ENCODE measurements around the gene IPO8.
"Not testable (repeated sequence)": the region's sequence is repeated elsewhere in the genome, so short reads cannot be mapped to it uniquely, and the experiment has no call there.

The IPO8 gene

DNA sequence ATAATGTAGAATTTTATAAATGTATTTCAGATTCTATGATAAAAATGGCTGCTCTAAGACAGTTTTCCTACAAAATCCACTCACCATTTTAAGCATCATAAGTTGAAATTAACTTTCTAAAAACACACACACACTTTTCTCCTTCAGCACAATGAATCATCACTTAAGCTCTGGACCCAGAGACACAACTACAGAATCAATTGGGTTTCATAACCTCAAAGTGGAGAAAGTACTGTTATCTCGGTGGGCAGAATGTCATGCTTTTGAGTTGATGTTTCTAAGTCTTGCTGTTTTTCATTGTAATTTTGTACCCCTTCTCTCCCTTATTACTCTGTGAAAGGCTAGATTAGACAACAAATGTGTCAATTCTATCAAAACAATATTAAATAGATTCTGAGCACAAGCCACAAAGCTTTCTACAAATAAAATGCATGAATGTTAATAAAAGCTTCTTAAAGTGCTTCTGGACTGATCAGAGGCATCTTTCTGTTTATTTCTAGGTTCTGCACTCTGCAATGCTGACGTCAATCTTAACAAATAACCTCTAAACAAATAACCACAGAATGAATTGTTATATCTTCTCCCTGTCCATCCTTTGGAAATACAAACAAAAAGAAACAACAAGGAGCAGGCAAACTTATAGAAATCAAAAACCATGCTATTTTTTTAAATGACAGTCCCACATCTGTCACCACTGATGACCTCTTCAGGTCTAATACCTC is 8.2 kb downstream of the IPO8 start:
- no peak for DNase-seq

DNA sequence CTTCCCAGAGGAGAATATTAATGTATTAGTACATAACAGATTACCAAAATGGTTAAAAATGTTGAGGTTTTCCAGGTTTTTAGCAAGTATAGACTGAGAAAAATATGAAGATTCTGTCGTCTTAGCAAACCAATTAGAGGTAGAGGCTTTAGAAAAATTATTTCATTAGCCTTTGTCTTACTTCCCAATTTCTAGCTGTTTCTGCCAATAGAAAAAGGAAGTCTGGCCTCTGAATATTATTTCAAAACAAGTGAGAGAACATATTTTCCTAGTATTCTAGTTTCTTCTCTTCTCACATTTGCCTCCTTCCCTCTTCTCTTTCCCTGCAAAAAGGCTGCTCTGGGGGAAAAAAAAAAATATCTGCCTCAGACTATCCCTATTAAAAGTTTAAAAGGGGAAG is 16.4 kb downstream of the IPO8 start:
- DNase-seq, result no peak

DNA sequence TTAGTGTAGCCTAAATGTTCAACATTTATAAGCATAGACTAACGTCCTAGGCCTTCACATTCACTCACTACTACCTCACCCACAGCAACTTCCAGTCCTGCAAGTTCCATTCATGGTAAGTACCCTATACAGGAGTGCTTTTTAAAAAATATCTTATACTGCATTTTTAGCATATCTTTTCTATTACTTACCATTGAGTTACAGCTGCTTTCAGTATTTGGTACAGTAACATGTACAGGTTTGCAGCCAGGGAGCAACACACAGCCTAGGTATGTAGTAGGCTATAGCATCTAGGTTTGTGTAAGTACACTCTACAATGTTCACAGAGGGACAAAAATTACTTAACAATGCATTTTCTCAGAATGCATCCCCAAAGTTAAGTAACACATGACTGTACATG is 17.4 kb downstream of the IPO8 start:
- no peak for DNase-seq

DNA sequence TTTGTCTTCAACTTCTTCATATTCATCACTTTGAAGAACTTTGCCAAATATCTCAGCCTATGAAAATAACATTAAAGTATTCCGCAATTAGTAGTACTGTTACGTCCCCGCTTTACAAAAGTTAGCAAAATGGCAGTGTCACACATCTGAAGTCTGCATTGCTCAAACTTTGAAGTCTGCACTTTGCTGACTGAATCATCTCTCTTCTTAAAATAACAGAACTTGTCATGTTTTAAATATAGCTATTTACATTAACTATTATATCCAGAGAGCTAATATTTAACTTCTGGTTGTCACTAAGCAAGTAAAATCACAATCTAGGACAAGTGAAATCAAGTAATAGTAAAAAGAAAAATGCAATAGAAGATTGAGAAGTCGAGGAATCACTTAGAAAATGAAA is 34.5 kb downstream of the IPO8 start:
- no peak for DNase-seq

DNA sequence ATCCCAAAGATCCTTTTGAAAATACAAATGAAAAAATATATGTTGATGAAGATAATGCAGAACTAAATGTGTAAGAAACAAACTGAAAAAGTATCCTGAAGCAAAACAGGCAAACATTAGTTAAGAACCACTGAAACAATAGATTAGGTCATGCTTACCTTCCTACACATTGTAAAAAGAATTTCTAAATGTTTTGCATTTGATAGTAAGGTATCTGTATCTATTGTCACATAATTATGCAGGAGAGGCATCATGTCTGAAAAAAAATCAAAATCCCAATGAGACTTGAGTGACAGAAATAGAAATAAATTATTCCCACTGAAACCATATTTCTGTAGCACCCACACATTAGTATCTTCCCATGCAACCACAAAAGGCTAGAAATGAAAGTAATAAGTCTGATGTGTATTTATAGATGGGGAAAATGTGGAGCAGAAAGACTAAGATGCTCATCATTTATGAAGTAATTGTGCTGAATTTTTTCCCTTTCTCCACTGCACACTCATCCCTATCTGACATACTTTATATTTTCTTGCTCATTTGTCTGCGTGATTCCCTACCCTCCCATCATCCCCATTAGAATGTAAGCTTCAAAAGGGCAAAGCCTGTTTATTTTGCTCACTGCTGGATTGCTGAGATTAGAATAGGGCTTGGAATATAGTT is 43.5 kb downstream of the IPO8 start:
- no peak for DNase-seq

DNA sequence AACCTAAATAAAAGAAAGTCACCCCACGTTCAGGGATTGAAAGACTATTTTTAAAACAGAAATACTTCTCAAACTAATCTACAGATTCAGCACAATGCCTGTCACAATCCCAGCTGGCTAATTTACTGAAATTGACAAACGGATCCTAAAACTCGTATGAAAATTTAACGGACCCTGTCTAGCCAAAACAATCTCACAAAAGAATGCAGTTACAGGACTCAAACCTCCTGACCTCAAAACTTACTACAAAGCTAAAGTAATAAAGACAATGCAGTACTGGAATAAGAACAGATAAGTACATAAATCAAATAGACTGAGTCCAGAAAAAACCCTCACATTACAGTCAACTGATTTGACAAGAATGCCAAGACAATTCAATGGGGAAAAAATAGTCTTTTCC is 48.8 kb downstream of the IPO8 start:
- DNase-seq, result no peak

DNA sequence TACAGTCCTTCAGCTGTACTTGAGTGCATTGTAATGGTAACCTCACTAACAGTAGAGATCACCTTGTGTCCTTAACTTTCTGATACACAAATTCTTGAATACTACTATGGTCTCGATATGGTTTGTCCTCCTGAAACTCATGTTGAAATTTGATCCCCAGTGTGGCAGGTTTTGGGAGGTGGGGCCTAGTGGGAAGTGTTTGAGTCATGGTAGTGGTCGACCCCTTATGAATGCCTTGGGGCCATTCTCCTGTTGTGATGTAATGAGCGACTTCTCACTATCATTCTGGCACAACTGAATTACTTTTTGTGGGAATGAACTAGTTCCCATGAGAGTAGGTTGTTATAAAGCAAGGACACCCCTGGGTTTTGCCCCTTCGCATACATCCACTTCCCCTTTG is 52.3 kb downstream of the IPO8 start:
- DNase-seq, result no peak

DNA sequence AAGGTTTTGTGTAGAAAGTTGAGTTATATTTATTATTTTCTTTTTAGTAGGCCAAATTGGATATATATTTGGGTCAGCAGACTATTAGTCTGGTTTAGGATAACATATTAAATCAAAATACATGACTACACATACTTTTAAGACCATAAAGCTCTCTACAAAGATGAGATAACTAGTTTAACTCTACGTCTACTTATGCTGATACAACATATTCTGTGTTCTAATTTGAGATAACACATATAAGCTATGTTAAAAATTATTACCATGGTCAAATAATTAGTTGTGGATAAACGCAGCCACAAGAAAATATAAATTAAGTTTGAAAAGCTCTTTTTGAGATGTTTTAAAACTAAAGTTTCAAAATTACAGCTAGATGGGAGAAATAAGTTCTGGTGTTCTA is 55.3 kb downstream of the IPO8 start:
- DNase-seq, result no peak

DNA sequence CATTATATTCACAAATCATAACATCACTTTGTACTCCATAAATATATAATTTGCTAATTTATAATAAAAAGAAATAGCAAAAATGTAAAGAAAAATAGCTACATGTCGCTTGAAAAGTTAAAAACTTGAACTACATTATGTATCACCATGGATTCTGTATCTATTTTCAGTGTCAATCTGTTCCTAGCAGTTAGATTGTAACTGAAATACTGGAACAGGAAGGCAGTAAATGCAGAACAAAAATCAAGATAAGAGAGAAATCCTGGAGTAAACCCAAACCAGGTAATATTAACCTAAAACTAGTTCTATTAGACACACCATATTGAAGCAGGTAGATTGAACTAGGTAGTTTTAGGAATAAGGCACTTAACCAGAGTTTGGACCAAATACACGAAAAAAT is 60.3 kb downstream of the IPO8 start:
- DNase-seq, result no peak

DNA sequence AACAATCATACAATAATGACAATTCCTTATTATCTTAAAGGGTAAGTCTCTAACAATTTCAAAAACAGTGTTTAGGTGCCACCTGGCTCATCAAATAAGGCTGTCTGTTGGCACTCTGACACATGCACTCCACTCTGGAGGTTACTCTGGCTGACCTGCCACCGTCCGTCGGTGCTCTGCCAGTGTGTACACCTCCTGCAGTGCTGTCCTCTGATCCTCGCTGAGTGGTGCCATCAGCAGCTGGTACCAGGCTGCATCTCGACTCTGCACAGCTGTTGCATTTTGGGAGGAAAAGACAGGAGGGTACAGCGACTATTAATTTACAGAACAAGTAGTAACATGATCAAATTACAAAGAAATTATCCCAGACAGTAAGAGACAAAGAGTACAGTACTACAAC is 63.9 kb downstream of the IPO8 start:
- no peak for DNase-seq

DNA sequence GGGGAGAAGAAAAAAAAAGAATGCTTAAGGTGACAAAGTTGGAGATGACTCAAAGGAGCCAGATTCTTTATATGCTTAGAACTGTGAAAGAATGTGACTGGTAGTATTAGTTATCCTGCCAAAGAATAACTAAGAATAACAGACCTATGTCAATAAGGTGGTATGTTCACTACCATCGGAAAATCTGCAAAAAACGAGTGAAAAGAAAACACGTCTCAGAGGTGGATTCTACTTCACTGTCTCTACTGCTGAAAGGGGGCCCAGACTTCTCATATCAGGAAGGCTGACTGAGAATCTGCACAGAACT is 64.7 kb downstream of the IPO8 start:
- DNase-seq, result no peak

DNA sequence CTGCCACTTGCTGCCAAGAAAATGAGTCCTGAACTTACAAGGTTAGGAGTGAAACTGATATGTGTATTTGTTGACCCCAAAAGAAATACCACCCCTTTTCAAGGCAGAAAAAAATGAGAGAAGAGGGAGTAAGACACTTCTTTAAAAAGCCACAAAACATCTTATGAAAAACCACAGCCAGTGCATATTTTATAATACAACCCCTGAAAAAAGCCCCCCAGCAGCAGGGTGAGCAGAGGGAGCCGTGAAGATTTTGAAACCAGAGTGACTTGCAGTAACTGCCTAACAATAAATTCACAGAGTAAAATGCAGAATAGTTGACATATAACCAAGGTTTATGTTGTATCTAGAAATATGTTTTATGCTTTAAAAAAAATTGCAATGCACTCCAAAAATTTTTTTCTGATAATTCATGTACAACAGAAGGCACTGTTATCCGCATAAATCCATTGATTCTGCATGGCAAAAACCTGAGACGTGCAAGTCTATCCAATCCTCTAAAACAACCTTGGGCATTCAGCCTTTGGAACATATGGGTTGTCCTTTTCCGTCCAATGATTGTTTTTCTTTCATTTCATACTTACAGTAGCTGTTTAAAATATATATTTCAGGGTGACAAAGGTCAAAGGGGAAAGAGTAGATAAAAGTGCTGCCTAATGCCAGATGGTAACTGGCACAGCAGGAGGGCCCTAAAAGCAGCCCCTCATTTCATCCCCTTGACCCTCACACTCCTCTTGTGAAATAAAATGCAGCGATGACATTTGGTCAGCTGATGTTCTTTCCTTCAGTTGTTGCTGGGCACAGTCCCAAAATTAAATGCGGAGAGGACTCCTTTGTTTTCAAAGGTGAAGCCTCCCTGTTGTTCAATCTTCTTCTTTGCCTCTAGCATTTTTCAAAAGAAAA is 65.3 kb downstream of the IPO8 start:
- no peak for DNase-seq

DNA sequence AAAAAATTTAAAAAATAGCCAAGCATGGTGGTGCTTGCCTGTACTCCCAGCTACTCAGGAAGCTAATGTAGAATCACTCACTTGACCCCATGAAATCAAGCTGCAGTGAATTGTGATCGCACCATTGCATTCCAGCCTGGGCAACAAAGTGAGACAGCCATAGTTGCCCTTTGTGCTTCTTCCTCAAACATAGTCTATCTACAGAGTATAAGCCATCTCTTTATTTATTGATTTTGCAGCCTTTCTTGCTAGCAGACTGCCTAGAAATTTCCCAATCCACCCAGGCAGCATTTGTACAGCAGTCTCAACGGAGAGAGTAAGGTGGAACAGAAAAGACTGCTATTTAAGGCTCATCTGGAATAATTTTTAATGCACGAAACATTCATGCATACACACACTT is 68.8 kb downstream of the IPO8 start:
- no peak for DNase-seq

DNA sequence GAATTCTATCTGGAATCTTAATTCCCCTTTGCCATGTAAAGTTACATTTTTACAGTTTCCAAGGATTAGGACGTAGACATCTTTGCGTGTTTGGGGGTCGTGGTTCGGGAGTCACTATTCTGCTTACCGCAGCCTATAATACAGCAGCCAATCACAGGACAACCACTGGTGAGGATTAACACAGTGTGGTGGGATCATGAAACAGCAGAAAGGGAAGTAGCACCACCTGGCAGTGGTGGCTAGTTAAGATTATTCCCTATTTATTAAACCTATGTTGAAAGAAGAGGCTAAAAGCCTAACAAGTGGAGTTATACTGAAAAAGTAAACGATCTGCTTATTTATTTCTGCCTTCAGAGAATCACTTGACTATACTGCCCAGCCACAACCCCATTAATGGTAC is 71.7 kb downstream of the IPO8 start:
- DNase-seq, result no peak

DNA sequence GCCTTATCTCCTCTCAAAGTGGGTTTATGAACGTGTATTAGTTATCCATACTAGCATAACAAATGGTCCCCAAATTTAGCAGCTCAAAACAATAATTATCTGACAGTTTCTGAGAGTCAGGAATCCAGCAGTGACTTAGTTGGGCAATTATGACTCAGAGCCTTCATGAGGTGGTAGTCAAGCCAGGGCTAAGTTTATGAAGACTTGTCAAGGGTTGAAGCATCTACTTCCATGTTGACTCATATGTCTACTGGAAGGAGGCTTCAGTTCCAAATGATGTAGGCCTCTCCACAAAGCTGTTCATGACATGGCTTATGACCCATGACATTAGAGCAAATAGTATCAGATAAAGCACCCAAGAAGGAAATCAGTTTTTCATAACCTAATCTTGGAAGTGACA is 73.2 kb downstream of the IPO8 start:
- no peak for DNase-seq

DNA sequence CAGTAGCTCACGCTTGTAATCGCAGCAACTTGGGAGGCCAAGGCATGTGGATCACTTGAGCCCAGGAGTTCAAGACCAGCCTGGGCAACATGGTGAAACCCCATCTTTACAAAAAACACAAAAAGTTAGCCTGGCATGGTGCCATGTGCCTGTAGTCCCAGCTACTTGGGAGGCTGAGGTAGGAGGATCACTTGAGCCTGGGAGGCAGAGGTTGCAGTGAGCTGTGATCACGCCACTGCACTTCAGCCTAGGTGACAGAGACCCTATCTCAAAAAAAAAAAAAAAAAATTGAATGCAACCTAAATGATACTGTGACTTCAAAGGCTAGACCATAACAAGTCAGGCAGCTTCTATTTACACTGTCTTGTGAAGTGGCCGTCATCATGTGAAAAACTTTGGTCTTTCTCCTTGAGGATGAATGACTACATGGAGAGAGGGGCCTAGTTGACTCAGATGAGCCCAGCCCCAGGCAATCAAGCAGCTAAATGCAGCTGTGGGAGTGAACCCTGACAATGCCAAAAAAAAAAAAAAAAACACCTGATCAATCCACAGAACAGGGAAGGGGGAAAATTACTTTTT is 73.9 kb downstream of the IPO8 start:
- not testable (repeated sequence) for DNase-seq

DNA sequence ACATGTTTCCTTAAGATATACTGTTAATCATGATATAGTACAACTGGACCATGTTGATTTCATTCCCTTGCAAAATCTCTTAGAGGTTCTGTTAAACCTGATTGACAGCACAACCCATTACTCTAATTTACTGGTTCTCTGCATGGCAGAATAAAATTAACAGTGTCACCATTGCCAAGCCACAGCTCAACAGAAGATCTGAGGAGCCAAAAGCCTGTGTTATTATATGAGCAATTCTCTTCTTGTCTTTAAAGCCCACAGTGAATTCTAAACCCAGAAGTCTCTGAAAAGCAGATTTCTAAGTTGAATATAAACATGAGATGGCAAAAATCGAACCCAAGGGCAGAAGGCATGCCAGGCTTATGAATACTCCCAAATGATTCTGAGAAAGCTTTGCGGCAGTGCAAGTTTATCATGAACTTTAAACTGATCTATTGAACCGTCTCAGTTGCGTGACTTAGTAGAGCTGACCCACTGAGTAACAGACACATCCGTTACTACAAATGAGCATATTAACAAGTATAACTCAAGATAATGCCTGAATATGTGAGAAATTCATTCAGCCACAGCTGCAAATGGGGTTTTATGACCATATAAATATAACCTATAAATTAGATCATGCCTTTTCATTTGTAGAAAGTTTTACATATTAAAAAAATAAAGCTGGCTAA is 78.2 kb downstream of the IPO8 start:
- DNase-seq, result no peak

DNA sequence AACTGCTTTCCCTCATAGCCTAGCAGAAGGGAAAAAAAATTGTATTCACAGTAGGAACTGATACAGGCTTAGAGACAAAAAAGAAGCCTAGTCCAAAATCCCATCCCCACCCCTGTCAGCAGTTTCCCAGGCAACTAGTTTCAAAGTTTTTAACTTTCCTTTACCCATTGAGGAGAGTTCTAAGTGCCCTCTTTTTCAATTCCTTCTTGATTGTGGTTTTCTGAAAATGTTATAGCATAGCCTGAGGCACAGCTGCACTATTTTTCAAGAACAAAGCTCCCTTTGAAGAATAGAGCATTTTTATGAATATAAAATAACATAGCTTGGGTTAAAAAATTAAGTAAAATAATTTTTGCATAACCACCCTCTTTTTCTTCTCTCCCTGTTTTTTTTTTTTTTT is 81.6 kb downstream of the IPO8 start:
- no peak for DNase-seq

DNA sequence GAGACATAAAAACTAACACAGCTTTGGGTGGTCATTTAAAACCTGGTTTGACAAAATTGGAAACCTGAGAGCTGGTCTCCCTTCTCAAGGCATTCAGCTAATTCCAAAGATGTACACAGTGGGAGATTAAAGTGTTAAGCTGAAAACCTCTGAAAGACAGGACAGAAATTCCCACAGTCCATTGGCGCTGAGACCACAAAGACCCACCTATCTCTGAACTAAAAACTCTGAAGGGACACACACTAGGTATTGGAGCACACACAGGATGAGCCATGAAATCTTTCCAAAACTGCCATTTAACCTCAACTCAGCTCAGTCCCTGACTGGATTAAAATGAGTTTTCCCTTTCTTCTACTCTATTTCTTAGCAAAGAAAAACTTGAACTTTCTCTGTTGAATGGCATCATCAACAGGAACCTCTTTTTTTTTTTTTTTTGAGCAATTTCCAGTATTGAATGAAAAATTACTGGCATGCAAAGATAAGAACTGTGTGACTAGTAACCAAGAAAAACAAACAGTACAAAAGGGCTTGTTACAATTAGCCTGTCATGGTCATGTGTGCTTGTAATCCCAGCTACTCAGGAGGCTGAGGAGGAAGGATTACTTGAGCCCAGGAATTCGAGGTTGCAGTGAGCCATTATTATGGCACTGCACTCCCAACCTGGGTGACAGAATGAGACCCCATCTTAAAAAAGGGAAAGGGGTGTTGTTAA is 82.4 kb downstream of the IPO8 start:
- DNase-seq, result no peak

DNA sequence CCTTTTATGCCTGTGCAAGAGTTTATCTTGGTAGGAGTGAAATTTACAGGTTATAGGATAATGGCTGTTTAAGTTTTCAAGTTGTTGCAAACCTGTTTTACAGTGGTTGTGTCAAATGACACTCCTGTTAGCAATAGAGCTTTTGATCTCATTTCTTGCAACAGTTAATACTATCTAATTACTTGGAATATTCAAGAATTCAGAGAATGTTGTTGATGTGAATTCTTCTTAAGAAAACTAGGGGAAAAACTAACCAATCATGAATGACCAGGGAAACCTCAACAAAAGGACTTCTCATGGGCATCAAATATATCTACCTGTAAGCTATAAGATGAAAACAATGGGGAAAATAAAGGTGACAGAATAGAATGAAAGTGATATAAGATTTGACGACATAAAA is 85.0 kb downstream of the IPO8 start:
- DNase-seq, result no peak

DNA sequence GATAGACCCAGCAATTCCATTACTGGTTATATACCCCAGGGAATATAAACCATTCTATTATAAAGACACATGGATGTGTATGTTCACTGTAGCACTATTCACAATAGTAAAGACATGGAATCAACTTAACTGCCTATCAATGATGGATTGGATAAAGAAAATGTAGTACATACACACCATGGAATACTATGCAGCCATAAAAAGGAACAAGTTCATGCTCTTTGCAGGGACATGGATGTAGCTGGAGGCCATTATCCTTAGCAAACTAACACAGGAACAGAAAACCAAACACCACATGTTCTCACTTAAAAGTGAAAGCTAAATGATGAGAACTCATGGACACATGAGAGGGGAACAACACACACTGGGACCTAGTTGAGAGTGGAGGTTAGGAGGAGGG is 85.8 kb downstream of the IPO8 start:
- not testable (repeated sequence) for DNase-seq

DNA sequence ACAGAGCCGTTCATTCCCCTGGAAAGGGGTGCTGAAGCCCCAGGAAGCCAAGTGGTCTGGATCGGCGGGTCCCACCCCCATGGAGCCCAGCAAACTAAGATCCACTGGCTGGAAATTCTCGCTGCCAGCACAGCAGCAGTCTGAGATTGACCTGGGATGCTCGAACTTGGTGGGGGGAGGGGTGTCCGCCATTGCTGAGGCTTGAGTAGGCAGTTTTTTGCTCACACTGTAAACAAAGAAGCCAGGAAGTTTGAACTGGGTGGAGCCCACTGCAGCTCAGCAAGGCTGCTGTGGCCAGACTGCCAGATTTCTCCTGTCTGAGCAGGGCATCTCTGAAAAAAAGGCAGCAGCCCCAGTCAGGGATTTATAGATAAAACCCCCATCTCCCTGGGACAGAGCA is 91.4 kb downstream of the IPO8 start:
- DNase-seq, result not testable (repeated sequence)

DNA sequence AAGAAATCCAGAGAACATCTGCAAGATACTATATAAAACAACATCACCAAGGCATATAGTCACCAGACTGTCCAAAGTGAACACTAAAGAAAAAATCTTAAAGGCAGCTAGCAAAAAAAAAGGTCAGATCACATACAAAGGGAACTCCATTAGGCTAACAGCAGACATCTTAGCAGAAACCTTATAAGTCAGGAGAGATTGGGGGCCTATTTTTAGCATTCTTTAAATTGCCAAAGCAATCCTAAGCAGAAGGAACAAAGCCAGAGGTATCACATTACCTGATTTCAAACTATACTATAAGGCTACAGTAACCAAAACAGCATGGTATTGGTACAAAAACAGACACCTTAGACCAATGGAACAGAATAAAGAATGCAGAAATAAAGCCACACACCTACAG is 92.5 kb downstream of the IPO8 start:
- no peak for DNase-seq

All from stimulated activated CD8-positive, alpha-beta memory T cell treated with anti-CD3 and anti-CD28 coated beads, Interleukin-4, amount 100 ng/mL, for 48 hours (primary cell).